Right lobe of liver (tissue), 4 donors: ENCODE results near the gene TECTA.

ENCODE experiments used
- POLR2A ChIP-seq: fragments of 450-650 bp; IDR thresholded peaks from one replicate; pipeline ENCODE4 v1.6.1; 2017; ENCODE audit warnings: antibody characterized with exemption, mild to moderate bottlenecking
- TF ChIP-seq, protein P1 (sequence below), 4 donors: fragments of 200-600 bp in 3 of 4; fragments of 450-650 bp in 1 of 4; IDR thresholded peaks; one replicate each; pipeline versions ENCODE4 v1.5.1 to v1.8.0; 2016 to 2022; ENCODE audit warnings: antibody characterized with exemption in 4 of 4, mild to moderate bottlenecking in 2 of 4
- donor health status: DM: no; HTN: no; CAD: no.
- donor health status: DM: no; HTN: no; CAD: no.
- donor health status: DM: no; HTN: yes; CAD: no.

DNA sequence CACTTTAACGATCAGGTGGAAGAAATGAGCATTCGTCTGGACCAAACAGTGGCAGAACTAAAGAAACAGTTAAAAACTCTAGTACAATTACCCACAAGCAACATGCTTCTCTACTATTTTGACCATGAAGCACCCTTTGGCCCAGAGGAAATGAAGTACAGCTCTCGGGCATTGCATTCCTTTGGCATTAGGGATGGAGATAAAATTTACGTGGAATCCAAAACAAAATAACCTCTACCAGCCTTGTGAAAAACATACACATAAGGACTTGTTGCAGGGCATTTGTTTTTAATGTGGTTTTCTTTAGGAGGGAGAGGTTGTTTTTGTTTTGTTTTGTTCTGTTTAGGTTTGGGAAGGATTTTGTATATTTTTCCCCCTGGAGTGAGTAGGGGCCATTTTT, 14.2 kb upstream of the TECTA start:
- TF ChIP-seq, protein P1, sequence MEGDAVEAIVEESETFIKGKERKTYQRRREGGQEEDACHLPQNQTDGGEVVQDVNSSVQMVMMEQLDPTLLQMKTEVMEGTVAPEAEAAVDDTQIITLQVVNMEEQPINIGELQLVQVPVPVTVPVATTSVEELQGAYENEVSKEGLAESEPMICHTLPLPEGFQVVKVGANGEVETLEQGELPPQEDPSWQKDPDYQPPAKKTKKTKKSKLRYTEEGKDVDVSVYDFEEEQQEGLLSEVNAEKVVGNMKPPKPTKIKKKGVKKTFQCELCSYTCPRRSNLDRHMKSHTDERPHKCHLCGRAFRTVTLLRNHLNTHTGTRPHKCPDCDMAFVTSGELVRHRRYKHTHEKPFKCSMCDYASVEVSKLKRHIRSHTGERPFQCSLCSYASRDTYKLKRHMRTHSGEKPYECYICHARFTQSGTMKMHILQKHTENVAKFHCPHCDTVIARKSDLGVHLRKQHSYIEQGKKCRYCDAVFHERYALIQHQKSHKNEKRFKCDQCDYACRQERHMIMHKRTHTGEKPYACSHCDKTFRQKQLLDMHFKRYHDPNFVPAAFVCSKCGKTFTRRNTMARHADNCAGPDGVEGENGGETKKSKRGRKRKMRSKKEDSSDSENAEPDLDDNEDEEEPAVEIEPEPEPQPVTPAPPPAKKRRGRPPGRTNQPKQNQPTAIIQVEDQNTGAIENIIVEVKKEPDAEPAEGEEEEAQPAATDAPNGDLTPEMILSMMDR (IDR thresholded peaks at IDR 0.05): no peak
- TF ChIP-seq POLR2A: no peak
